ENCODE results near the gene TNFRSF18.

The TNFRSF18 gene

GRCh38 chr1:1238702-1239178 is 32.3 kb upstream of the TNFRSF18 start:
- H3K4me3 ChIP-seq (ENCODE audit: low read depth, low read length): no peak overlapping the region
- no peak for DNase-seq
- peaks cover 55% of the 10 kb centered on the region for H3K27me3 ChIP-seq
- no peak for TF ChIP-seq CTCF (IDR thresholded peaks at IDR 0.05; ENCODE audit: low read depth, low read length)
- no peaks in the 10 kb centered on the region for H3K9me3 ChIP-seq
- peaks cover 19% of the 10 kb centered on the region for H3K4me1 ChIP-seq
- no peaks in the 10 kb centered on the region; the same call in none of the 2 replicates for H3K36me3 ChIP-seq

- peaks cover 2% of the 10 kb centered on the region for H3K9me3 ChIP-seq
- peaks cover 19% of the 10 kb centered on the region for H3K4me1 ChIP-seq
- no peak overlapping the region for H3K4me3 ChIP-seq (ENCODE audit: low read depth, low read length)
- peaks cover 50% of the 10 kb centered on the region for H3K27me3 ChIP-seq
- no peak for DNase-seq
- no peak for TF ChIP-seq CTCF (IDR thresholded peaks at IDR 0.05; ENCODE audit: low read depth, low read length)
- H3K36me3 ChIP-seq: peaks cover 3% of the 10 kb centered on the region
Observed at GRCh38 chr1:1237874-1238701, 31.7 kb upstream of the TNFRSF18 start.

GRCh38 chr1:1236945-1237873 is 30.8 kb upstream of the TNFRSF18 start:
- H3K36me3 ChIP-seq: peaks cover 6% of the 10 kb centered on the region
- TF ChIP-seq CTCF (IDR thresholded peaks at IDR 0.05; ENCODE audit: low read depth, low read length): no peak
- H3K4me1 ChIP-seq: peaks cover 19% of the 10 kb centered on the region
- no peak for DNase-seq
- H3K9me3 ChIP-seq: peaks cover 6% of the 10 kb centered on the region
- peaks cover 45% of the 10 kb centered on the region for H3K27me3 ChIP-seq
- no peak overlapping the region for H3K4me3 ChIP-seq (ENCODE audit: low read depth, low read length)

- Histone ChIP-seq H3K4me1 (peaks cover 19% of the 10 kb centered on the region), H3K27me3 (peaks cover 37% of the 10 kb centered on the region), H3K36me3 (peaks cover 6% of the 10 kb centered on the region), H3K4me3 (ENCODE audit: low read depth, low read length) (no peak overlapping the region), H3K9me3 (peaks cover 6% of the 10 kb centered on the region)
- no peak for TF ChIP-seq CTCF (IDR thresholded peaks at IDR 0.05; ENCODE audit: low read depth, low read length)
- no peak for DNase-seq
Observed at GRCh38 chr1:1236176-1236763, 29.9 kb upstream of the TNFRSF18 start.

- H3K9me3 ChIP-seq: peaks cover 6% of the 10 kb centered on the region
- H3K27me3 ChIP-seq: peaks cover 29% of the 10 kb centered on the region
- DNase-seq: no peak
- H3K36me3 ChIP-seq: peaks cover 6% of the 10 kb centered on the region
- peaks cover 19% of the 10 kb centered on the region for H3K4me1 ChIP-seq
- no peak overlapping the region for H3K4me3 ChIP-seq (ENCODE audit: low read depth, low read length)
- TF ChIP-seq CTCF (IDR thresholded peaks at IDR 0.05; ENCODE audit: low read depth, low read length): no peak
Observed at GRCh38 chr1:1235016-1235744, 28.8 kb upstream of the TNFRSF18 start.
